Natural killer cell (primary cell): ENCODE results near the gene ALOX12. TPM values are rescaled to one million over a fixed set of nuclear protein-coding genes. Genes with fewer than 3 reads are reported as not detected.
A peak's percentile ranks its signal among the peaks of the same experiment; 100 is the strongest.

Source experiments
- ATAC-seq, 3 donors: fragments of 150-1000 bp in 2 of 3; fragments of 200-7000 bp in 1 of 3; cut with Tn5 transposase; 1 replicate in 1 of 3; 2 replicates in 2 of 3; pipeline ENCODE4 v1.10.0; 2021; ENCODE audit warnings: mild to moderate bottlenecking in 2 of 3, moderate library complexity in 2 of 3
- DNase-seq, 2 donors: peaks; one replicate each; pipeline versions ENCODE4 v3.0.0 to v3.0.0-alpha.2; 2013 to 2021; ENCODE audit warnings: mixed read lengths in 1 of 2
- H3K27ac ChIP-seq: one replicate; pipeline ENCODE4 v1.5.1; 2013; ENCODE audit warnings: mild to moderate bottlenecking, low read length
- H3K27me3 ChIP-seq: one replicate; pipeline ENCODE4 v1.6.1; 2013; ENCODE audit warnings: low read length; ENCODE audit not compliant: control insufficient read depth, insufficient read depth
- H3K36me3 ChIP-seq: one replicate; pipeline ENCODE4 v1.6.1; 2013; ENCODE audit warnings: low read length; ENCODE audit not compliant: control insufficient read depth, insufficient read depth
- H3K4me1 ChIP-seq: one replicate; pipeline ENCODE4 v1.6.1; 2013; ENCODE audit warnings: low read length; ENCODE audit not compliant: control insufficient read depth, insufficient read depth
- H3K4me3 ChIP-seq: one replicate; pipeline ENCODE4 v1.5.1; 2013; ENCODE audit warnings: low read length
- H3K9me3 ChIP-seq: one replicate; pipeline ENCODE4 v1.6.1; 2013; ENCODE audit warnings: low read length; ENCODE audit not compliant: control insufficient read depth, insufficient read depth
- H3K27ac Mint-ChIP-seq, 2 donors: one replicate each; pipeline ENCODE4 v1.8.0; 2022; ENCODE audit warnings: mild to moderate bottlenecking in 2 of 2, mixed read lengths in 2 of 2, moderate library complexity in 1 of 2
- H3K27me3 Mint-ChIP-seq, 2 donors: one replicate each; pipeline ENCODE4 v1.8.0; 2022; ENCODE audit warnings: low read depth in 2 of 2, mixed read lengths in 2 of 2
- H3K36me3 Mint-ChIP-seq: one replicate; pipeline ENCODE4 v1.8.0; 2022; ENCODE audit warnings: mixed read lengths
- H3K4me1 Mint-ChIP-seq, 2 donors: one replicate each; pipeline ENCODE4 v1.8.0; 2022; ENCODE audit warnings: mixed read lengths in 2 of 2
- H3K4me3 Mint-ChIP-seq: one replicate; pipeline ENCODE4 v1.8.0; 2022; ENCODE audit warnings: mild to moderate bottlenecking, moderate library complexity, mixed read lengths
- H3K9me3 Mint-ChIP-seq, 2 donors: one replicate each; pipeline ENCODE4 v1.8.0; 2022; ENCODE audit warnings: mixed read lengths in 2 of 2
- WGBS: methylation state at CpG from one replicate; pipeline ENCODE4 v1.1.7; 2013; ENCODE audit warnings: missing lambda C conversion rate; ENCODE audit not compliant: insufficient coverage; 5-methylcytosine and 5-hydroxymethylcytosine counted together
- intact Hi-C: fragments of 100-400 bp; cut with micrococcal nuclease; formaldehyde crosslinking; loops from one replicate; pipeline ENCODE4 v1.14.2; 2022
- total RNA-seq, 4 donors: library from RNA; stranded (reverse); fragments of 120-200 nt in 1 of 4; gene quantifications; one replicate each; pipeline versions ENCODE4 v1.2.3 to v1.2.4, GENCODE V29; 2013 to 2022
- TF ChIP-seq, protein P1 (sequence below): fragments of 200-600 bp; IDR thresholded peaks from one replicate; pipeline ENCODE4 v1.8.0; 2022; ENCODE audit warnings: antibody characterized with exemption

ALOX12 gene
- total RNA-seq, 3 donors from 2014 or later (not counting 1 experiment from before 2014, with no cell fraction given) = 0.77 to 2.4 (median 1.3) TPM

DNA sequence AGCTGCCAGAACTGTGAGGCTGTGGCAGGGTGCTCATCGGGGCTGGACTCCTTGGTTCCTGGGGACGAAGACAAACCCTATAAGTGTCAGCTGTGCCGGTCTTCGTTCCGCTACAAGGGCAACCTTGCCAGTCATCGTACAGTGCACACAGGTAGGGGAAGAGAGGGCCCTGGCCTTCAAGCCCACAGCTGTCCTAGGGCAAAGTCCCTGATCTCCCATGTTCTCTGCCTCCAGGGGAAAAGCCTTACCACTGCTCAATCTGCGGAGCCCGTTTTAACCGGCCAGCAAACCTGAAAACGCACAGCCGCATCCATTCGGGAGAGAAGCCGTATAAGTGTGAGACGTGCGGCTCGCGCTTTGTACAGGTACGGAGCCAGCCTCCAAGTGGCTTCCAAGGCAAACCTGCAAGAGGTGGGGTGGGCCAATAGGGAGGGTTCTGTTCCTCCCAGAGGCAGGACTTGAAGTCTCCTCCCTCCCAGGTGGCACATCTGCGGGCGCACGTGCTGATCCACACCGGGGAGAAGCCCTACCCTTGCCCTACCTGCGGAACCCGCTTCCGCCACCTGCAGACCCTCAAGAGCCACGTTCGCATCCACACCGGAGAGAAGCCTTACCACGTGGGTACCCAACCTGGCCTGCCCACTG is 30.7 kb downstream of the ALOX12 start:
- intact Hi-C loops = no loop called here
- Histone ChIP-seq H3K27ac (no peak overlapping the region), H3K27me3 (no peaks in the 10 kb centered on the region), H3K4me1 (peaks cover 80% of the 10 kb centered on the region), H3K9me3 (no peaks in the 10 kb centered on the region), H3K36me3 (no peaks in the 10 kb centered on the region), H3K4me3 (no peak overlapping the region)
- Mint-ChIP-seq H3K27ac (peak overlapping the region in 1 of 2 donors; percentile 81), H3K9me3 (no peaks in the 10 kb centered on the region), H3K36me3 (no peaks in the 10 kb centered on the region), H3K4me1 (peaks cover 43 to 77% of the 10 kb centered on the region in 2 donors), H3K4me3 (no peak overlapping the region), H3K27me3 (no peaks in the 10 kb centered on the region)
- no peak for ATAC-seq
- 95% methylated on average over 29 of the region's 29 CpGs for WGBS
- TF ChIP-seq, protein P1, sequence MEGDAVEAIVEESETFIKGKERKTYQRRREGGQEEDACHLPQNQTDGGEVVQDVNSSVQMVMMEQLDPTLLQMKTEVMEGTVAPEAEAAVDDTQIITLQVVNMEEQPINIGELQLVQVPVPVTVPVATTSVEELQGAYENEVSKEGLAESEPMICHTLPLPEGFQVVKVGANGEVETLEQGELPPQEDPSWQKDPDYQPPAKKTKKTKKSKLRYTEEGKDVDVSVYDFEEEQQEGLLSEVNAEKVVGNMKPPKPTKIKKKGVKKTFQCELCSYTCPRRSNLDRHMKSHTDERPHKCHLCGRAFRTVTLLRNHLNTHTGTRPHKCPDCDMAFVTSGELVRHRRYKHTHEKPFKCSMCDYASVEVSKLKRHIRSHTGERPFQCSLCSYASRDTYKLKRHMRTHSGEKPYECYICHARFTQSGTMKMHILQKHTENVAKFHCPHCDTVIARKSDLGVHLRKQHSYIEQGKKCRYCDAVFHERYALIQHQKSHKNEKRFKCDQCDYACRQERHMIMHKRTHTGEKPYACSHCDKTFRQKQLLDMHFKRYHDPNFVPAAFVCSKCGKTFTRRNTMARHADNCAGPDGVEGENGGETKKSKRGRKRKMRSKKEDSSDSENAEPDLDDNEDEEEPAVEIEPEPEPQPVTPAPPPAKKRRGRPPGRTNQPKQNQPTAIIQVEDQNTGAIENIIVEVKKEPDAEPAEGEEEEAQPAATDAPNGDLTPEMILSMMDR = no peak
- DNase-seq = no peak

DNA sequence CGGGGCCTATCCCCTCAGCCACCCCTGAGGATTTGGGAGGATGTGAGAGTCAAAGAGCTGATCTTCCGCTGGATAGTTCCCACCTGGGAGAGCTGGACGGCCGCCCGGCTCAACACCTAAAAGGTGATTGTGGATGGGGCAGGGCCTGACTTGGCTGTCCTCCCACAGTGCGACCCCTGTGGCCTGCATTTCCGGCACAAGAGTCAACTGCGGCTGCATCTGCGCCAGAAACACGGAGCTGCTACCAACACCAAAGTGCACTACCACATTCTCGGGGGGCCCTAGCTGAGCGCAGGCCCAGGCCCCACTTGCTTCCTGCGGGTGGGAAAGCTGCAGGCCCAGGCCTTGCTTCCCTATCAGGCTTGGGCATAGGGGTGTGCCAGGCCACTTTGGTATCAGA is 31.5 kb downstream of the ALOX12 start:
- H3K27ac Mint-ChIP-seq = peak overlapping the region; percentile 81 to 85
- H3K4me3 ChIP-seq = no peak overlapping the region
- H3K4me1 ChIP-seq = peaks cover 80% of the 10 kb centered on the region
- intact Hi-C loops = no loop called here
- no peaks in the 10 kb centered on the region for H3K27me3 Mint-ChIP-seq
- H3K9me3 Mint-ChIP-seq = no peaks in the 10 kb centered on the region
- H3K27ac ChIP-seq = peak overlapping the region; percentile 47
- DNase-seq (no peak), ATAC-seq (no peak)
- H3K27me3 ChIP-seq = no peaks in the 10 kb centered on the region
- H3K36me3 Mint-ChIP-seq = no peaks in the 10 kb centered on the region
- H3K36me3 ChIP-seq = no peaks in the 10 kb centered on the region
- no peak overlapping the region for H3K4me3 Mint-ChIP-seq
- WGBS = 90% methylated on average over 13 of the region's 13 CpGs
- TF ChIP-seq, protein P1 = no peak
- no peaks in the 10 kb centered on the region for H3K9me3 ChIP-seq
- peaks cover 48 to 74% of the 10 kb centered on the region in 2 donors for H3K4me1 Mint-ChIP-seq

DNA sequence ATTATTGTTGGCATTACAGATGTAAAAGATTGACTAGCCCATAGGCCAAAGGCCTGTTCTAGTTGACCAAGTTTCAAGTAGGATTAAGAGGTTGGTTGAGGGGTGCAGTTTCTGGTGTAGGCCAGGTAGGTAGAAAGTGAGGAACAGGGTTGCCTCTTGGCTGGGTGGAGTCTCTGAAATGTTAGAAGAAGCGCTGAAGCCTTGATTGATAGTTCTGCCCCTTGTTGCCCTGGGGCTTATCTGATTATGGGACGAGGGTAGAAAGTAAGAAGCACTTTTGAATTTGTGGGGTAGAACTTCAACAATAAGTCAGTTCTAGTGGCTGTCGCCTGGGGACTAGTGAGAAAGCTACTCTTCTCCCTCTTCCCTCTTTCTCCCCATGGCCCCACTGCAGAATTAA is 33.2 kb downstream of the ALOX12 start:
- no peaks in the 10 kb centered on the region for H3K36me3 ChIP-seq
- H3K9me3 ChIP-seq = no peaks in the 10 kb centered on the region
- no peaks in the 10 kb centered on the region for H3K27me3 ChIP-seq
- H3K4me1 ChIP-seq = peaks cover 72% of the 10 kb centered on the region
- WGBS = 95% methylated on average over 2 of the region's 3 CpGs
- Mint-ChIP-seq H3K4me1 (peaks cover 54 to 66% of the 10 kb centered on the region in 2 donors), H3K27me3 (no peaks in the 10 kb centered on the region), H3K4me3 (peak overlapping the region; percentile 60), H3K9me3 (no peaks in the 10 kb centered on the region), H3K27ac (peak overlapping the region; percentile 81 to 85), H3K36me3 (no peaks in the 10 kb centered on the region)
- ATAC-seq (no peak), DNase-seq (no peak)
- H3K27ac ChIP-seq = no peak overlapping the region
- intact Hi-C loops = no loop called here
- TF ChIP-seq, protein P1 = no peak
- no peak overlapping the region for H3K4me3 ChIP-seq

DNA sequence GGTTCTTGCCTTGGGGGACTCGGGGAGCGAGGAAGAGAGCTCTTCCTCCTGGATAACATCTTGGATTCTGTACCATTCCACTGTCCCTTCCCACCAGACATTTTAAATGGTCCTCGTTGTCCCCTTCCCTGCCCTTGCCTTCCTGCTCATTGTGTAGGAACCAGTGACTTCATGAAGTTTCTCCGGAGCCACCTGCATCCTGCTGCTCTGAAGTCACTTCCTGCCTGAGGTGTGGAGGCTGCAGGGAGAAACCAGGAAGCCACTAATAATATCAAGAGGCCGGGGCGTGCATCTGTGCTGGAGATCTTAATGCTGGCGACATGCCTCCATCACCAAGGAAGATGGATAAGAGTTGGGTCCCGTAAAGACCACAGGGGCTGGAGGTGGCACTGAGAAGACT is 33.8 kb downstream of the ALOX12 start:
- intact Hi-C loops = no loop called here
- no peak overlapping the region for H3K27ac ChIP-seq
- Mint-ChIP-seq H3K4me3 (peak overlapping the region; percentile 56), H3K27ac (peak overlapping the region; percentile 81 to 85), H3K9me3 (no peaks in the 10 kb centered on the region), H3K27me3 (no peaks in the 10 kb centered on the region), H3K4me1 (peaks cover 57 to 64% of the 10 kb centered on the region in 2 donors), H3K36me3 (no peaks in the 10 kb centered on the region)
- no peaks in the 10 kb centered on the region for H3K27me3 ChIP-seq
- WGBS = 42% methylated on average over 8 of the region's 8 CpGs
- H3K9me3 ChIP-seq = no peaks in the 10 kb centered on the region
- ATAC-seq (peak in 2 of 3 donors; percentile 48 to 52), DNase-seq (peak in 1 of 2 donors; percentile 68)
- TF ChIP-seq, protein P1 = no peak
- peaks cover 72% of the 10 kb centered on the region for H3K4me1 ChIP-seq
- no peak overlapping the region for H3K4me3 ChIP-seq
- no peaks in the 10 kb centered on the region for H3K36me3 ChIP-seq
